ENCODE results near the gene MLXIPL.

DNA sequence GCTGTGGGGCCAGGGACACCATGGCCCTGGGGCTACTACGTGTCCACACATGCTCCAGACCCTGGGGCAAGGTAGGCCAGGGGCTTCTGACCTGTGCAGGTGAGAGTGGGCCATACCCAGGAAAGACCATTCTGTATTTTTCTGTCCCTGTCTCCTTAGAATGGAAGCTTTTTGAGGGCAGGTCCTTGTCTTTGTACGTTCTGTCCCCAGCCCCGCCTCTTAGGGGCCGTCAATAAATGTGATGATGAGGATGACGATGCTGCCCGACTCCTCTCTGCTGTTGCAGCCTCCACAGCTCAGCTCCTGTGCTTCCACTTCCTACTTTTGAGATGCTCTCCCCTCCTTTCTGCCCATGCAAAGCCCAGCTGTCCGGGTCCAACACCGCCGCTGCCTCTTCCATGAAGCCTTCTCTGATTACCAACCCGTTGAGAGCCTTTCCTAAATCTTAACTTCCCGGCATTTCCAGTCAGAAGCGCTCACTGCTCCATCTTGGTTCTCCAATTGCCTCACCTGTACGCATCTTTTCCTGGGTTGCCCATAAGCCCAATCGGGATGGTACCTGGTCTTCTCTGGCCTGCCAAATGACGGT is 47.6 kb upstream of the MLXIPL start:
- TF ChIP-seq, protein P1, sequence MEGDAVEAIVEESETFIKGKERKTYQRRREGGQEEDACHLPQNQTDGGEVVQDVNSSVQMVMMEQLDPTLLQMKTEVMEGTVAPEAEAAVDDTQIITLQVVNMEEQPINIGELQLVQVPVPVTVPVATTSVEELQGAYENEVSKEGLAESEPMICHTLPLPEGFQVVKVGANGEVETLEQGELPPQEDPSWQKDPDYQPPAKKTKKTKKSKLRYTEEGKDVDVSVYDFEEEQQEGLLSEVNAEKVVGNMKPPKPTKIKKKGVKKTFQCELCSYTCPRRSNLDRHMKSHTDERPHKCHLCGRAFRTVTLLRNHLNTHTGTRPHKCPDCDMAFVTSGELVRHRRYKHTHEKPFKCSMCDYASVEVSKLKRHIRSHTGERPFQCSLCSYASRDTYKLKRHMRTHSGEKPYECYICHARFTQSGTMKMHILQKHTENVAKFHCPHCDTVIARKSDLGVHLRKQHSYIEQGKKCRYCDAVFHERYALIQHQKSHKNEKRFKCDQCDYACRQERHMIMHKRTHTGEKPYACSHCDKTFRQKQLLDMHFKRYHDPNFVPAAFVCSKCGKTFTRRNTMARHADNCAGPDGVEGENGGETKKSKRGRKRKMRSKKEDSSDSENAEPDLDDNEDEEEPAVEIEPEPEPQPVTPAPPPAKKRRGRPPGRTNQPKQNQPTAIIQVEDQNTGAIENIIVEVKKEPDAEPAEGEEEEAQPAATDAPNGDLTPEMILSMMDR (IDR thresholded peaks at IDR 0.05) = no peak
- no peak for TF ChIP-seq POLR2A (IDR thresholded peaks at IDR 0.05)
